IMR-90 (cell line): ENCODE results near the gene ODAD3. TPM values are rescaled to one million over a fixed set of nuclear protein-coding genes. Genes with fewer than 3 reads are reported as not detected.

ENCODE experiments used
- ATAC-seq: fragments of 200-7000 bp; cut with Tn5 transposase; 2 replicates; pipeline ENCODE4 v1.9.1; 2020; ENCODE audit warnings: low read depth, mild to moderate bottlenecking, moderate library complexity
- BruUV-seq: library from RNA; stranded (reverse); fragments of 400-500 nt; replicated peaks from 2 replicates; lab custom pipeline; 2021; lab: Mats Ljungman, UMichigan
- CTCF ChIA-PET: fragments of 300-600 bp; formaldehyde crosslinking; extraction: SDS; loops from one replicate; lab custom pipeline; 2021; ENCODE audit warnings: antibody characterized with exemption; lab: Yijun Ruan, JAX
- POLR2A ChIA-PET: fragments of 300-600 bp; sonication (Branson Sonifier 250); formaldehyde crosslinking; loops from one replicate; lab custom pipeline; 2022; ENCODE audit warnings: antibody characterized with exemption; ENCODE audit not compliant: unreplicated experiment; lab: Charles Lee
- DNase-seq: peaks from one replicate; pipeline ENCODE4 v3.0.0; 2013
- H2AFZ ChIP-seq: replicated peaks from 2 replicates; pipeline ENCODE3; 2013; ENCODE audit warnings: low read length, mild to moderate bottlenecking; ENCODE audit not compliant: poor library complexity
- H2AK5ac ChIP-seq: 2 replicates; pipeline ENCODE4 v1.6.1; 2013; ENCODE audit warnings: low read depth, low read length, inconsistent platforms
- H2AK9ac ChIP-seq: replicated peaks from 2 replicates; pipeline ENCODE3; 2013; ENCODE audit warnings: mild to moderate bottlenecking, low read depth, low read length, moderate library complexity; ENCODE audit not compliant: poor library complexity
- H2BK120ac ChIP-seq: 2 replicates; pipeline ENCODE4 v1.6.1; 2013; ENCODE audit warnings: low read depth, low read length, inconsistent platforms
- H2BK15ac ChIP-seq: 3 replicates; pipeline ENCODE4 v1.6.1; 2013; ENCODE audit warnings: low read depth, low read length, inconsistent platforms
- H2BK20ac ChIP-seq: 2 replicates; pipeline ENCODE4 v1.6.1; 2013; ENCODE audit warnings: low read depth, mild to moderate bottlenecking, inconsistent platforms, low read length, moderate library complexity
- H2BK5ac ChIP-seq: 2 replicates; pipeline ENCODE4 v1.6.1; 2013; ENCODE audit warnings: mild to moderate bottlenecking, low read depth, low read length, inconsistent platforms; ENCODE audit not compliant: poor library complexity, severe bottlenecking
- H3K14ac ChIP-seq: replicated peaks from 2 replicates; pipeline ENCODE4 v1.6.1; 2013; ENCODE audit warnings: low read depth, low read length, inconsistent platforms
- H3K18ac ChIP-seq: 2 replicates; pipeline ENCODE4 v1.6.1; 2013; ENCODE audit warnings: low read depth, low read length, control low read depth
- H3K23ac ChIP-seq: 2 replicates; pipeline ENCODE4 v1.6.1; 2013; ENCODE audit warnings: low read depth, low read length, inconsistent platforms
- H3K27ac ChIP-seq: 2 replicates; pipeline ENCODE4 v1.5.1; 2013; ENCODE audit warnings: mild to moderate bottlenecking, control low read depth, low read length; ENCODE audit not compliant: insufficient read depth
- H3K27me3 ChIP-seq: 2 replicates; pipeline ENCODE4 v1.6.1; 2013; ENCODE audit warnings: low read length; ENCODE audit not compliant: control insufficient read depth, insufficient read depth
- H3K36me3 ChIP-seq: 2 replicates; pipeline ENCODE4 v1.6.1; 2013; ENCODE audit warnings: low read length, mixed read lengths; ENCODE audit not compliant: control insufficient read depth, insufficient read depth
- H3K4ac ChIP-seq: 2 replicates; pipeline ENCODE4 v1.6.1; 2013; ENCODE audit warnings: low read depth, low read length, inconsistent platforms
- H3K4me1 ChIP-seq: 2 replicates; pipeline ENCODE4 v1.6.1; 2013; ENCODE audit warnings: low read length, mixed read lengths; ENCODE audit not compliant: control insufficient read depth, insufficient read depth
- H3K4me2 ChIP-seq: 2 replicates; pipeline ENCODE4 v1.6.1; 2013; ENCODE audit warnings: low read depth, mild to moderate bottlenecking, control low read depth, low read length, moderate library complexity
- H3K4me3 ChIP-seq: 2 replicates; pipeline ENCODE4 v1.5.1; 2013; ENCODE audit warnings: low read depth, mild to moderate bottlenecking, control low read depth, low read length, moderate library complexity; ENCODE audit not compliant: insufficient read depth
- H3K56ac ChIP-seq: 2 replicates; pipeline ENCODE4 v1.6.1; 2013; ENCODE audit warnings: low read length, inconsistent platforms; ENCODE audit not compliant: insufficient read depth; ENCODE audit errors: extremely low read depth
- H3K79me1 ChIP-seq, 2 experiments: 2 replicates each; pipeline ENCODE4 v1.6.1; 2013; ENCODE audit warnings: low read length in 2 of 2, inconsistent platforms in 1 of 2, low read depth in 1 of 2
- H3K9ac ChIP-seq: 2 replicates; pipeline ENCODE4 v1.6.1; 2013; ENCODE audit warnings: low read depth, low read length, control low read depth
- H3K9me1 ChIP-seq: 2 replicates; pipeline ENCODE4 v1.6.1; 2013; ENCODE audit warnings: low read length, inconsistent platforms; ENCODE audit not compliant: insufficient read depth
- H3K9me3 ChIP-seq: 2 replicates; pipeline ENCODE4 v1.6.1; 2013; ENCODE audit warnings: low read length; ENCODE audit not compliant: control insufficient read depth, insufficient read depth
- H4K20me1 ChIP-seq: 2 replicates; pipeline ENCODE4 v1.6.1; 2013; ENCODE audit warnings: low read length, inconsistent platforms; ENCODE audit not compliant: insufficient read depth
- H4K5ac ChIP-seq: 2 replicates; pipeline ENCODE4 v1.6.1; 2013; ENCODE audit warnings: mild to moderate bottlenecking, low read depth, low read length, control low read depth
- H4K8ac ChIP-seq, 2 experiments: 2 replicates each; pipeline ENCODE4 v1.6.1; 2013; ENCODE audit warnings: low read depth in 2 of 2, low read length in 2 of 2, control low read depth in 1 of 2, inconsistent platforms in 1 of 2
- H4K91ac ChIP-seq: 2 replicates; pipeline ENCODE4 v1.6.1; 2013; ENCODE audit warnings: low read depth, low read length, inconsistent platforms; ENCODE audit not compliant: insufficient read depth
- CEBPB ChIP-seq: IDR thresholded peaks from 2 replicates; pipeline ENCODE4 v1.6.1; 2012; ENCODE audit warnings: low read depth, low read length, improper control_type of control experiment
- CHD1 ChIP-seq: IDR thresholded peaks from 2 replicates; pipeline ENCODE4 v1.6.1; 2012; ENCODE audit warnings: low read depth, low read length, improper control_type of control experiment
- FOS ChIP-seq: fragments of 150-350 bp; IDR thresholded peaks from 2 replicates; pipeline ENCODE4 v1.6.1; 2016; ENCODE audit warnings: low read depth, low read length
- MAFK ChIP-seq: IDR thresholded peaks from 2 replicates; pipeline ENCODE4 v1.6.1; 2012; ENCODE audit warnings: low read depth, low read length, improper control_type of control experiment
- MAZ ChIP-seq: IDR thresholded peaks from 2 replicates; pipeline ENCODE4 v1.6.1; 2012; ENCODE audit warnings: low read depth, mild to moderate bottlenecking, low read length, improper control_type of control experiment, moderate library complexity, borderline replicate concordance
- MXI1 ChIP-seq: IDR thresholded peaks from 2 replicates; pipeline ENCODE4 v1.6.1; 2012; ENCODE audit warnings: low read depth, mild to moderate bottlenecking, low read length, moderate library complexity, borderline replicate concordance
- RAD21 ChIP-seq: IDR thresholded peaks from 2 replicates; pipeline ENCODE4 v1.6.1; 2012; ENCODE audit warnings: low read length, improper control_type of control experiment
- RCOR1 ChIP-seq: IDR thresholded peaks from 2 replicates; pipeline ENCODE4 v1.6.1; 2012; ENCODE audit warnings: mild to moderate bottlenecking, low read length, improper control_type of control experiment; ENCODE audit not compliant: insufficient replicate concordance
- RFX5 ChIP-seq: IDR thresholded peaks from 2 replicates; pipeline ENCODE4 v1.8.0; 2012; ENCODE audit warnings: low read depth, mild to moderate bottlenecking, low read length, moderate library complexity
- WGBS, 2 experiments: methylation state at CpG; one replicate each; pipeline versions ENCODE4 v1.1.5 to v1.1.7; 2013; ENCODE audit warnings: missing lambda C conversion rate in 2 of 2; ENCODE audit not compliant: insufficient read length in 1 of 2; ENCODE audit errors: extremely low coverage in 2 of 2; 5-methylcytosine and 5-hydroxymethylcytosine counted together
- dilution Hi-C: fragments of 300-500 bp; cut with HindIII; formaldehyde crosslinking; loops from one replicate; pipeline ENCODE4 v1.14.3; 2018; ENCODE audit warnings: low sequenced_read_pairs; ENCODE audit not compliant: unreplicated experiment
- in situ Hi-C: fragments of 300-500 bp; cut with MboI; formaldehyde crosslinking; loops from 3 replicates; pipeline ENCODE4 v1.14.3; 2019; ENCODE audit warnings: low sequenced_read_pairs, inconsistent platforms, mixed read lengths
- intact Hi-C: fragments of 100-400 bp; cut with micrococcal nuclease; formaldehyde crosslinking; loops from 2 replicates; pipeline ENCODE4 v1.10.0; 2022
- polyA plus RNA-seq, 3 experiments: library from polyadenylated mRNA; depleted of rRNA; stranded (reverse); fragments of >200 nt; gene quantifications; 2 replicates each; pipeline ENCODE4 v1.2.3, GENCODE V29; 2012; ENCODE audit warnings: low replicate concordance in 1 of 3
- total RNA-seq: library from RNA; depleted of rRNA; stranded (reverse); fragments of >200 nt; gene quantifications from 2 replicates; pipeline ENCODE4 v1.2.3, GENCODE V29; 2012
- TF ChIP-seq, protein P1 (sequence below): fragments of 150-350 bp; IDR thresholded peaks from 2 replicates; pipeline ENCODE4 v1.6.1; 2016; ENCODE audit warnings: low read depth, mild to moderate bottlenecking, low read length, moderate library complexity, borderline replicate concordance
- TF ChIP-seq, protein P2 (sequence below): fragments of 150-350 bp; IDR thresholded peaks from 2 replicates; pipeline ENCODE4 v1.6.1; 2017; ENCODE audit warnings: mild to moderate bottlenecking, antibody characterized with exemption, low read length, low read depth

Gene ODAD3
- total and polyA plus RNA-seq, 2 of the 4 experiments (the other 2 are of a cell fraction) = under 0.01 to 0.44 TPM

DNA sequence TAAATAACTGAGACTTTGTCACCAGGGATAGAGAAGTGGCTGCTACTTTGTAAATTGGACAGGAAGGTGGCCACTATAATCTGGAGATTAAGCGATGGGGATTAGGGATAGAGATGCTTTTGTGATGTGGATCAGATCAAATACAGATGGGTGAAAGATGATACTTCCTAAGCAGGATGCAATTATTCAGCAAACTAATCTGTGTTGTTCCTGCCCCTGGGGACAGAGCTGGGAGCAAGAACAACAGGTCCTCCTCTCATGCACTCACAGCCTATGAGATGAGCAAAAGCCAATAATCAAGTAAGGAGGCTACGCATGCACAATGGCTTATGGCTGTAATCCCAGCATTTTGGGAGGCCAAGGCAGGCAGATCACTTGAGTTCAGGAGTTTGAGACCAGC is 20.4 kb downstream of the ODAD3 start:
- CTCF ChIA-PET = no interaction called here
- H2AK5ac ChIP-seq = no peak overlapping the region
- no peak overlapping the region for H2AK9ac ChIP-seq
- H2AFZ ChIP-seq = no peak overlapping the region
- DNase-seq (no peak), ATAC-seq (no peak)
- H3K36me3 ChIP-seq = no peaks in the 10 kb centered on the region
- H2BK5ac ChIP-seq = no peak overlapping the region
- no peak overlapping the region for H3K56ac ChIP-seq
- BruUV-seq = no TSS peak
- no peaks in the 10 kb centered on the region for H4K20me1 ChIP-seq
- no peak overlapping the region for H4K5ac ChIP-seq
- dilution Hi-C loops (no loop called here), intact Hi-C loops (loop anchor here (1.0 kb wide), 1 partner anchor 16 kb away; no protein-coding TSS in a partner anchor), in situ Hi-C loops (no loop called here)
- H3K23ac ChIP-seq = no peak overlapping the region
- no peak overlapping the region for H2BK120ac ChIP-seq
- no peak overlapping the region for H3K27ac ChIP-seq
- H2BK20ac ChIP-seq = no peak overlapping the region
- H3K9me3 ChIP-seq = no peaks in the 10 kb centered on the region
- no peak overlapping the region for H3K18ac ChIP-seq
- no peak overlapping the region for H3K4me3 ChIP-seq
- no peak overlapping the region for H3K4ac ChIP-seq
- TF ChIP-seq CEBPB = no peak
- TF ChIP-seq, protein P1, sequence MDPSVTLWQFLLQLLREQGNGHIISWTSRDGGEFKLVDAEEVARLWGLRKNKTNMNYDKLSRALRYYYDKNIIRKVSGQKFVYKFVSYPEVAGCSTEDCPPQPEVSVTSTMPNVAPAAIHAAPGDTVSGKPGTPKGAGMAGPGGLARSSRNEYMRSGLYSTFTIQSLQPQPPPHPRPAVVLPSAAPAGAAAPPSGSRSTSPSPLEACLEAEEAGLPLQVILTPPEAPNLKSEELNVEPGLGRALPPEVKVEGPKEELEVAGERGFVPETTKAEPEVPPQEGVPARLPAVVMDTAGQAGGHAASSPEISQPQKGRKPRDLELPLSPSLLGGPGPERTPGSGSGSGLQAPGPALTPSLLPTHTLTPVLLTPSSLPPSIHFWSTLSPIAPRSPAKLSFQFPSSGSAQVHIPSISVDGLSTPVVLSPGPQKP = no peak
- no peak for TF ChIP-seq MAFK
- TF ChIP-seq RFX5 = no peak
- no peak for TF ChIP-seq MAZ
- no peak for TF ChIP-seq FOS
- no peak for TF ChIP-seq RCOR1
- TF ChIP-seq, protein P2, sequence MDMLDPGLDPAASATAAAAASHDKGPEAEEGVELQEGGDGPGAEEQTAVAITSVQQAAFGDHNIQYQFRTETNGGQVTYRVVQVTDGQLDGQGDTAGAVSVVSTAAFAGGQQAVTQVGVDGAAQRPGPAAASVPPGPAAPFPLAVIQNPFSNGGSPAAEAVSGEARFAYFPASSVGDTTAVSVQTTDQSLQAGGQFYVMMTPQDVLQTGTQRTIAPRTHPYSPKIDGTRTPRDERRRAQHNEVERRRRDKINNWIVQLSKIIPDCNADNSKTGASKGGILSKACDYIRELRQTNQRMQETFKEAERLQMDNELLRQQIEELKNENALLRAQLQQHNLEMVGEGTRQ = no peak
- no peak for TF ChIP-seq RAD21
- no peak for TF ChIP-seq CHD1
- TF ChIP-seq MXI1 = no peak
- H3K9me1 ChIP-seq = no peaks in the 10 kb centered on the region
- no peak overlapping the region for H4K8ac ChIP-seq
- peaks cover 2% of the 10 kb centered on the region; the same call in 1 of the 2 replicates for H3K4me1 ChIP-seq
- 83% methylated on average over 1 of the region's 2 CpGs; no CpG with 5 or more reads in 1 of the 2 experiments for WGBS, 2 experiments
- no peak overlapping the region for H3K4me2 ChIP-seq
- no peak overlapping the region for H4K91ac ChIP-seq
- POLR2A ChIA-PET = no interaction called here
- H3K9ac ChIP-seq = no peak overlapping the region
- peaks cover 11% of the 10 kb centered on the region for H3K27me3 ChIP-seq
- H3K79me1 ChIP-seq = no peaks in the 10 kb centered on the region
- no peak overlapping the region for H3K14ac ChIP-seq
- no peak overlapping the region for H2BK15ac ChIP-seq
